GM12878 (cell line): ENCODE measurements around the gene PCYOX1L. TPM values are rescaled to one million over a fixed set of nuclear protein-coding genes. Genes with fewer than 3 reads are reported as not detected.

Source experiments
- ATAC-seq: fragments of 200-7000 bp; cut with Tn5 transposase; 3 replicates; pipeline ENCODE4 v1.9.1; 2020; ENCODE audit warnings: mild to moderate bottlenecking, moderate library complexity
- BruUV-seq: library from RNA; stranded (reverse); fragments of 400-500 nt; replicated peaks from 2 replicates; lab custom pipeline; 2021; lab: Mats Ljungman, UMichigan
- CTCF ChIA-PET: fragments of 300-600 bp; sonication (Branson Sonifier 250); formaldehyde crosslinking; extraction: SDS; loops from one replicate; lab custom pipeline; 2021; ENCODE audit warnings: inconsistent platforms; lab: Yijun Ruan, JAX
- POLR2A ChIA-PET: fragments of 350-600 bp; formaldehyde crosslinking; extraction: SDS; loops from one replicate; lab custom pipeline; 2021; ENCODE audit warnings: inconsistent platforms; lab: Charles Lee
- RAD21 ChIA-PET: fragments of 300-600 bp; sonication (Branson Sonifier 250); formaldehyde crosslinking; loops from one replicate; lab custom pipeline; 2023; ENCODE audit warnings: antibody characterized with exemption; ENCODE audit not compliant: unreplicated experiment; lab: Charles Lee
- SMC1A ChIA-PET: fragments of 300-600 bp; sonication (Branson Sonifier 250); formaldehyde crosslinking; loops from one replicate; lab custom pipeline; 2023; ENCODE audit not compliant: unreplicated experiment, uncharacterized antibody; lab: Charles Lee
- DNase-seq: peaks from one replicate; pipeline ENCODE4 v3.0.0-alpha.2; 2011; ENCODE audit warnings: low read depth, low spot score
- FAIRE-seq: peaks from 3 replicates; lab custom pipeline; 2011; peaks lifted over from hg19 to GRCh38; lab: Jason Lieb, UNC
- H2AFZ ChIP-seq: 2 replicates; pipeline ENCODE4 v1.6.0; 2011; ENCODE audit warnings: low read depth, low read length, control low read depth; ENCODE audit not compliant: control insufficient read depth
- H3K27ac ChIP-seq: 2 replicates; pipeline ENCODE4 v1.5.1; 2011; ENCODE audit warnings: control low read depth; ENCODE audit not compliant: control insufficient read depth, insufficient read depth
- H3K27me3 ChIP-seq, 2 experiments: replicated peaks in 1 of 2; 2 replicates each; pipeline versions ENCODE4 v1.6.0 to v1.6.1; 2011; ENCODE audit warnings: low read length in 1 of 2; ENCODE audit not compliant: control insufficient read depth in 2 of 2, insufficient read depth in 2 of 2
- H3K36me3 ChIP-seq, 2 experiments: 2 replicates each; pipeline ENCODE4 v1.5.1; 2011; ENCODE audit warnings: low read length in 1 of 2; ENCODE audit not compliant: control insufficient read depth in 2 of 2, insufficient read depth in 2 of 2
- H3K4me1 ChIP-seq: 2 replicates; pipeline ENCODE4 v1.6.1; 2011; ENCODE audit warnings: mild to moderate bottlenecking, low read length, moderate library complexity, mixed read lengths; ENCODE audit not compliant: control insufficient read depth, insufficient read depth
- H3K4me2 ChIP-seq: 2 replicates; pipeline ENCODE4 v1.6.0; 2011; ENCODE audit warnings: control low read depth; ENCODE audit not compliant: control insufficient read depth, insufficient read depth
- H3K4me3 ChIP-seq: fragments of 200-600 bp; sonication (generic); 2 replicates; pipeline ENCODE4 v1.5.1; 2016
- H3K79me2 ChIP-seq: 2 replicates; pipeline ENCODE4 v1.6.0; 2011; ENCODE audit warnings: low read length; ENCODE audit not compliant: control insufficient read depth, insufficient read depth
- H3K9ac ChIP-seq: 2 replicates; pipeline ENCODE4 v1.8.0; 2011; ENCODE audit warnings: low read length, control low read depth, mixed read lengths; ENCODE audit not compliant: control insufficient read depth, insufficient read depth
- H3K9me3 ChIP-seq: replicated peaks from 3 replicates; pipeline ENCODE4 v1.5.1; 2011; ENCODE audit warnings: mild to moderate bottlenecking, low read length; ENCODE audit not compliant: control insufficient read depth, insufficient read depth
- H4K20me1 ChIP-seq: 2 replicates; pipeline ENCODE4 v1.6.0; 2011; ENCODE audit not compliant: control insufficient read depth, insufficient read depth
- CBX3 ChIP-seq: fragments of 200-600 bp; sonication (generic); IDR thresholded peaks from 2 replicates; pipeline ENCODE4 v1.6.1; 2016; ENCODE audit warnings: low read depth, borderline replicate concordance
- MEF2A ChIP-seq: IDR thresholded peaks from 2 replicates; pipeline ENCODE4 v1.6.1; 2011; ENCODE audit warnings: low read depth, mild to moderate bottlenecking, low read length, moderate library complexity; ENCODE audit not compliant: insufficient read depth
- NBN ChIP-seq: fragments of 450-650 bp; IDR thresholded peaks from 2 replicates; pipeline ENCODE4 v1.6.1; 2016
- NFIC ChIP-seq: IDR thresholded peaks from 2 replicates; pipeline ENCODE4 v1.6.1; 2012; ENCODE audit warnings: low read depth, mild to moderate bottlenecking, inconsistent platforms, low read length, moderate library complexity
- SKIL ChIP-seq: fragments of 450-650 bp; IDR thresholded peaks from 2 replicates; pipeline ENCODE4 v1.6.1; 2017; ENCODE audit warnings: mild to moderate bottlenecking, low read depth, inconsistent platforms; ENCODE audit not compliant: poor library complexity, severe bottlenecking
- SMARCA5 ChIP-seq: fragments of 450-650 bp; IDR thresholded peaks from 2 replicates; pipeline ENCODE4 v1.6.1; 2017; ENCODE audit warnings: mild to moderate bottlenecking
- SREBF1 ChIP-seq: IDR thresholded peaks from 2 replicates; pipeline ENCODE4 v1.6.1; 2012; ENCODE audit warnings: mild to moderate bottlenecking, low read length
- SRF ChIP-seq, 2 experiments: IDR thresholded peaks; 2 replicates each; pipeline ENCODE4 v1.6.1; 2011; ENCODE audit warnings: low read depth in 2 of 2, low read length in 2 of 2, mild to moderate bottlenecking in 1 of 2, moderate library complexity in 1 of 2
- TARDBP ChIP-seq: IDR thresholded peaks from 2 replicates; pipeline ENCODE4 v1.6.1; 2016; ENCODE audit warnings: borderline replicate concordance
- TCF3 ChIP-seq: IDR thresholded peaks from 2 replicates; pipeline ENCODE4 v1.6.1; 2012; ENCODE audit warnings: low read depth, mild to moderate bottlenecking, low read length, borderline replicate concordance; ENCODE audit not compliant: insufficient read depth
- WGBS: methylation state at CpG from one replicate; pipeline ENCODE4 v1.1.6; 2016; ENCODE audit warnings: low lambda C conversion rate; ENCODE audit not compliant: insufficient replicate concordance, insufficient coverage; ENCODE audit errors: missing lambda C conversion rate; 5-methylcytosine and 5-hydroxymethylcytosine counted together
- in situ Hi-C: fragments of 300-500 bp; cut with MboI; formaldehyde crosslinking; loops from 9 replicates; pipeline ENCODE4 v1.14.3; 2018; ENCODE audit warnings: mixed read lengths
- intact Hi-C: fragments of 100-400 bp; cut with micrococcal nuclease; formaldehyde crosslinking; loops from one replicate; pipeline ENCODE4 v1.14.2; 2022; ENCODE audit not compliant: unreplicated experiment
- polyA plus RNA-seq, 11 experiments: library from polyadenylated mRNA; depleted of rRNA in 4 of 11; unstranded in 6 of 11; stranded (reverse) in 5 of 11; fragments of >200 nt; fragmentation: Nextera tagmentation in 4 of 11; fragmentation: Illumina TruSeq in 1 of 11; extraction: Ambion mirVana in 4 of 11; extraction: Trizol in 1 of 11; gene quantifications; 1 replicate in 1 of 11; 2 replicates in 10 of 11; pipeline versions ENCODE4 v1.2.1 to v1.2.3, GENCODE V29; 2011 to 2016; ENCODE audit warnings: inconsistent platforms in 2 of 11, missing spikeins in 2 of 11, low read depth in 1 of 11
- total RNA-seq, 4 experiments: library from RNA; depleted of rRNA in 3 of 4; stranded (reverse); fragments of >200 nt in 3 of 4; fragmentation: Illumina TruSeq in 1 of 4; extraction: Trizol in 1 of 4; gene quantifications; 2 replicates each; pipeline versions ENCODE4 v1.2.1 to v1.2.3, GENCODE V29; 2013 to 2021

The PCYOX1L gene
- total and polyA plus RNA-seq, 10 of the 15 experiments (the other 5 are each of a cell fraction or from before 2014, with no cell fraction given), result 2.9 to 17.0 (median 12.9) TPM

GRCh38 chr5:149415066-149415967 is 57.5 kb downstream of the PCYOX1L start:
- no peak overlapping the region for H2AFZ ChIP-seq
- in situ Hi-C loops, result no loop called here
- ChIA-PET POLR2A (interaction anchor here (1.0 to 1.7 kb wide), 2 partner anchors 8 kb away, joined by 4 to 5 read pairs; no protein-coding TSS in a partner anchor), SMC1A (interaction anchor here (2.1 kb wide), 1 partner anchor 10 kb away, joined by 5 read pairs; no protein-coding TSS in a partner anchor), CTCF (interaction anchor here (0.8 to 1.9 kb wide), 5 partner anchors 17 to 684 kb away, joined by 3 to 7 read pairs (median 3); no protein-coding TSS in a partner anchor)
- DNase-seq, result no peak
- no peak overlapping the region for H3K27ac ChIP-seq
- no peaks in the 10 kb centered on the region for H4K20me1 ChIP-seq
- no peak overlapping the region for H3K4me2 ChIP-seq
- BruUV-seq, result no TSS peak
- TF ChIP-seq MEF2A (no peak), CBX3 (no peak)
- TF ChIP-seq, all 136 proteins: peak for 0
- intact Hi-C loops, result no loop called here
- RAD21 ChIA-PET, result interaction anchor here (1.3 kb wide), 1 partner anchor 16 kb away, joined by 4 read pairs; no protein-coding TSS in a partner anchor
- Histone ChIP-seq H3K9ac (no peak overlapping the region), H3K4me3 (no peak overlapping the region), H3K27me3 (no peaks in the 10 kb centered on the region), H3K4me1 (no peaks in the 10 kb centered on the region), H3K9me3 (no peaks in the 10 kb centered on the region), H3K79me2 (no peaks in the 10 kb centered on the region), H3K36me3 (no peaks in the 10 kb centered on the region)
- ATAC-seq, result no peak
- 36% methylated on average over 10 of the region's 10 CpGs for WGBS
- FAIRE-seq, result no peak

GRCh38 chr5:149416987-149417710 is 59.3 kb downstream of the PCYOX1L start:
- no peak for FAIRE-seq
- RAD21 ChIA-PET, result interaction anchor here (1.3 kb wide), 1 partner anchor 18 kb away, joined by 4 read pairs; no protein-coding TSS in a partner anchor
- Histone ChIP-seq H3K4me2 (no peak overlapping the region), H3K36me3 (no peaks in the 10 kb centered on the region), H3K79me2 (no peaks in the 10 kb centered on the region), H4K20me1 (no peaks in the 10 kb centered on the region), H2AFZ (no peak overlapping the region), H3K9ac (no peak overlapping the region), H3K9me3 (no peaks in the 10 kb centered on the region), H3K4me3 (no peak overlapping the region), H3K27me3 (no peaks in the 10 kb centered on the region), H3K4me1 (no peaks in the 10 kb centered on the region), H3K27ac (no peak overlapping the region)
- DNase-seq, result no peak
- BruUV-seq, result no TSS peak
- SMC1A ChIA-PET, result interaction anchor here (2.0 to 2.1 kb wide), 2 partner anchors 9 to 12 kb away, joined by 4 to 5 read pairs; no protein-coding TSS in a partner anchor
- no peak for ATAC-seq
- intact Hi-C loops, result no loop called here
- in situ Hi-C loops, result no loop called here
- 35% methylated on average over 7 of the region's 8 CpGs for WGBS
- POLR2A ChIA-PET, result interaction anchor here (1.1 kb wide), 1 partner anchor 73 kb away, joined by 3 read pairs; no protein-coding TSS in a partner anchor
- CTCF ChIA-PET, result interaction anchor here (0.7 to 1.9 kb wide), 4 partner anchors 12 to 92 kb away, joined by 3 to 7 read pairs (median 4); no protein-coding TSS in a partner anchor
- TF ChIP-seq SKIL (no peak), SMARCA5 (no peak), NFIC (no peak), TCF3 (no peak), MEF2A (no peak), SREBF1 (no peak), NBN (no peak), SRF (IDR thresholded peaks at IDR 0.05; ENCODE audit: low read depth in 2 of 2, low read length in 2 of 2) (no peak), TARDBP (no peak)
